ENCODE data around the gene RELL2. TPM values are rescaled to one million over a fixed set of nuclear protein-coding genes. Genes with fewer than 3 reads are reported as not detected.

RELL2 gene
- total RNA-seq, 2 donors from 2014 or later: 3.1 to 6.2 TPM

- Histone ChIP-seq H3K27me3 (ENCODE audit: control insufficient read depth, insufficient read depth, low read length, poor library complexity, severe bottlenecking) (no peaks in the 10 kb centered on the region), H3K4me3 (ENCODE audit: low read length) (no peak overlapping the region), H3K36me3 (ENCODE audit: control insufficient read depth, insufficient read depth, low read length) (peaks cover 3% of the 10 kb centered on the region), H3K27ac (ENCODE audit: low read depth, low read length) (no peak overlapping the region), H3K9me3 (ENCODE audit: control insufficient read depth, low read length) (no peaks in the 10 kb centered on the region), H3K4me1 (ENCODE audit: control insufficient read depth, insufficient read depth, low read length) (no peaks in the 10 kb centered on the region), H3K9ac (ENCODE audit: extremely low read depth, low read length, poor library complexity, severe bottlenecking) (no peak overlapping the region)
- Mint-ChIP-seq H3K36me3 (ENCODE audit: low read depth) (peaks cover 12% of the 10 kb centered on the region), H3K4me1 (peaks cover 2% of the 10 kb centered on the region), H3K9me3 (no peaks in the 10 kb centered on the region), H3K4me3 (peak overlapping the region; percentile 81), H3K27ac (no peak overlapping the region), H3K27me3 (ENCODE audit: insufficient read depth) (peaks cover 4% of the 10 kb centered on the region)
- TF ChIP-seq, protein P1, sequence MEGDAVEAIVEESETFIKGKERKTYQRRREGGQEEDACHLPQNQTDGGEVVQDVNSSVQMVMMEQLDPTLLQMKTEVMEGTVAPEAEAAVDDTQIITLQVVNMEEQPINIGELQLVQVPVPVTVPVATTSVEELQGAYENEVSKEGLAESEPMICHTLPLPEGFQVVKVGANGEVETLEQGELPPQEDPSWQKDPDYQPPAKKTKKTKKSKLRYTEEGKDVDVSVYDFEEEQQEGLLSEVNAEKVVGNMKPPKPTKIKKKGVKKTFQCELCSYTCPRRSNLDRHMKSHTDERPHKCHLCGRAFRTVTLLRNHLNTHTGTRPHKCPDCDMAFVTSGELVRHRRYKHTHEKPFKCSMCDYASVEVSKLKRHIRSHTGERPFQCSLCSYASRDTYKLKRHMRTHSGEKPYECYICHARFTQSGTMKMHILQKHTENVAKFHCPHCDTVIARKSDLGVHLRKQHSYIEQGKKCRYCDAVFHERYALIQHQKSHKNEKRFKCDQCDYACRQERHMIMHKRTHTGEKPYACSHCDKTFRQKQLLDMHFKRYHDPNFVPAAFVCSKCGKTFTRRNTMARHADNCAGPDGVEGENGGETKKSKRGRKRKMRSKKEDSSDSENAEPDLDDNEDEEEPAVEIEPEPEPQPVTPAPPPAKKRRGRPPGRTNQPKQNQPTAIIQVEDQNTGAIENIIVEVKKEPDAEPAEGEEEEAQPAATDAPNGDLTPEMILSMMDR (conservative IDR thresholded peaks at IDR 0.05): no peak
- DNase-seq: no peak
These were observed 13.2 kb downstream of the RELL2 start for GRCh38 chr5:141649972-141650371.

DNA sequence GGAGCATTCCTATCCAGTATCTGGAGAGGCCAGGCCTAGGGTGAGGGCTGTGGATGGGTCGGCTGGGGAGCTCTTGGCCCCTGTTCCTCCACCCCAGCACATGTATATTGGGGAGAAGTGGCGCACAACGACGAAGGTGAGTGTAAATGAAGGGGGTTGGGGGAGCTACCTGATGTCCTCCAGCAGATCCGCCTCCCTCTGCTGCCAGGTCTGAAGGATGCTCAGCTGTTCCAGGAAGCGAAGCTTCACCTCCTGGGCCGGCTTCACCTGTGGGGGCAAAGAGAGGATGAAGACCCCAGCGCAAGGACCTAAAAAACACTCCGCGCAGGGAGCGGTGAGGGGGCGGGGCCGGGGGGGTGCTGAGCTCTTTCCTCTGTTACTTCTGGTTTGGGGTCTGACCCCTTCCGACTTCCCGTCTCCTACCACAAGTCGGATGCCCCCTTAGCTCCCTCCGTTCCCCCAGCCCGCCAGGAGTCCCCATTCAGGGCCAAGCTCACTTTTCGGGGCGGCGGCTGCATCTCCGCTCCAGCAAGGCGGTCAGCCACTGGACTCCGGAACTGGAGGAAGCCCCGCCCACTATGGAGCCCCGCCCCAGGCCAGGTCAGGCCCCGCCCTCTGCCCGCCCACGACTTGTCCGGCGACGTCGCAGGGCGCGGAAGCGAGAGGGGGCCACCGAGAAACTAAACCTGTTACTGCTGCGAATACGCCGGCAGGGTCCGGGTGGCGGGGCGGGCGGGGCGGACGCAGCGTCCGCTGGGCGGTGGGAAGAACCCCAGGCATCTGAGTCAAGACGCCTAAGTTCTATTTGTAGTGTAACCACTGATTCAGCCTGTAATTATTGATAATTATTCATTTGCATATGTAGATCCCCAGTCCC, 14.3 kb downstream of the RELL2 start, which contains the start of gene FCHSD1:
FCHSD1 (minus strand) TSS at position 568 of the 877 bp plus-strand sequence; CDS start at position 518, 50 bp downstream.
- Mint-ChIP-seq H3K36me3 (ENCODE audit: low read depth) (peaks cover 16% of the 10 kb centered on the region), H3K9me3 (no peaks in the 10 kb centered on the region), H3K4me1 (peaks cover 2% of the 10 kb centered on the region), H3K4me3 (peak within 1 kb of the TSS; percentile 81), H3K27ac (peak within 1 kb of the TSS; percentile 89), H3K27me3 (ENCODE audit: insufficient read depth) (peaks cover 4% of the 10 kb centered on the region)
- Histone ChIP-seq H3K4me1 (ENCODE audit: control insufficient read depth, insufficient read depth, low read length) (no peaks in the 10 kb centered on the region), H3K36me3 (ENCODE audit: control insufficient read depth, insufficient read depth, low read length) (no peaks in the 10 kb centered on the region), H3K27me3 (ENCODE audit: control insufficient read depth, insufficient read depth, low read length, poor library complexity, severe bottlenecking) (no peaks in the 10 kb centered on the region), H3K9ac (ENCODE audit: extremely low read depth, low read length, poor library complexity, severe bottlenecking) (no peak within 1 kb of the TSS), H3K4me3 (ENCODE audit: low read length) (peak within 1 kb of the TSS; percentile 82), H3K9me3 (ENCODE audit: control insufficient read depth, low read length) (no peaks in the 10 kb centered on the region), H3K27ac (ENCODE audit: low read depth, low read length) (no peak within 1 kb of the TSS)
- TF ChIP-seq, protein P1 (conservative IDR thresholded peaks at IDR 0.05): no peak
- WGBS, 2 experiments (ENCODE audit: insufficient coverage in 1 of 2, insufficient read length in 1 of 2): 3 to 9% methylated on average over 11 to 50 of the region's 50 CpGs
- peak; percentile 99 for DNase-seq

GRCh38 chr5:141651728-141652105, 14.9 kb downstream of the RELL2 start:
- Mint-ChIP-seq H3K9me3 (no peaks in the 10 kb centered on the region), H3K27me3 (ENCODE audit: insufficient read depth) (peaks cover 4% of the 10 kb centered on the region), H3K36me3 (ENCODE audit: low read depth) (peaks cover 20% of the 10 kb centered on the region), H3K4me3 (peak overlapping the region; percentile 81), H3K4me1 (peaks cover 2% of the 10 kb centered on the region), H3K27ac (no peak overlapping the region)
- no peak overlapping the region for H3K27ac ChIP-seq (ENCODE audit: low read depth, low read length)
- no peaks in the 10 kb centered on the region for H3K27me3 ChIP-seq (ENCODE audit: control insufficient read depth, insufficient read depth, low read length, poor library complexity, severe bottlenecking)
- H3K36me3 ChIP-seq (ENCODE audit: control insufficient read depth, insufficient read depth, low read length): no peaks in the 10 kb centered on the region
- no peaks in the 10 kb centered on the region for H3K9me3 ChIP-seq (ENCODE audit: control insufficient read depth, low read length)
- H3K4me1 ChIP-seq (ENCODE audit: control insufficient read depth, insufficient read depth, low read length): no peaks in the 10 kb centered on the region
- no peak overlapping the region for H3K9ac ChIP-seq (ENCODE audit: extremely low read depth, low read length, poor library complexity, severe bottlenecking)
- H3K4me3 ChIP-seq (ENCODE audit: low read length): peak overlapping the region; percentile 82
- TF ChIP-seq, protein P1 (conservative IDR thresholded peaks at IDR 0.05): no peak
- 66 to 72% methylated on average over 9 of the region's 9 CpGs for WGBS, 2 experiments (ENCODE audit: insufficient coverage in 1 of 2, insufficient read length in 1 of 2)
- DNase-seq: no peak

All from endodermal cell (in vitro differentiated cells).